Activated CD4-positive, alpha-beta T cell treated with anti-CD3 and anti-CD28 coated beads for 4 hours (primary cell): ENCODE results near the gene VEGFA.

Experiments used
- DNase-seq, 2 donors: peaks; one replicate each; pipeline ENCODE4 v3.0.0-alpha.2; 2020

Gene VEGFA

GRCh38 chr6:43826730-43827129 lies 56.7 kb downstream of the VEGFA start:
- DNase-seq: no peak

DNA sequence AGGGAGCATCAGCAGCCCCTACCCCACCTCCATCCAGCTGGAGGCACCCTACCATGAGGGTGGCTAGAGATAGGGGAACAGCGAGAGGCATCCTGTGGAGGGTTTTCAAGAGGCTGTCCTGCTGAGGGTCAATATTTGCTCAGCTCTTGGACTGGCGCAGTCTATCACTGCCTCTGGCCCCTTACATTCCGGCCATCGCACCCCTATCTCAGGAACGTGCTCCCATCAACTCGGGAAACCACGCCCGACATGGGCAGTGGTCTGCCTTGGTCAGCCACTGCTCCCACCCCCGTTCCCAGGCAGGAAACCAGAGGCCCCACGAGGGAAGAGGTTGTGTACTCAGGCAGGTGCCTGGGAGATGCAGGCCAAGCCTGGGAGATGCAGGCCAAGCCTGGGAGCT lies 57.9 kb downstream of the VEGFA start:
- no peak for DNase-seq

GRCh38 chr6:43828711-43829110 lies 58.7 kb downstream of the VEGFA start:
- no peak for DNase-seq

GRCh38 chr6:43829470-43829869 lies 59.5 kb downstream of the VEGFA start:
- no peak for DNase-seq

DNA sequence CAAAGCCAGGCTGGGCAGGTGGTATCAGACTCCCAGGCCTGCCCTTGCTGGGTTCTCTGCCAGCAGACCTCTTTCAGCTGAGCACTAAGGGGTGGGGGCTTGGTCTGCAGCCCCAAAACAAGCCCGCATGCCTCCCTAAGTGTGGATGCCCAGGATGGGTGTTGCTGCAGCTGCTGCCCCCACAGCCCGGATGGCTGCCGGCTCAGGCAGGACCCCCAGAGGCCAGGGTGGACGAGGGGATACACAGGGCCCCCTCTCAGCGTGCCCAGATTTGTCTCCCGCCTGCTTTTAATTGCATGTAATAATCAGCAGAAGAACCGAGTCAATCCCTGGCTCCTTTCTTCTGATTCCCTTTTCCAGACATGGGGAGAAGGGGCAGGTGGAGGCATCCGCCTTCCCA lies 60.8 kb downstream of the VEGFA start:
- no peak for DNase-seq

DNA sequence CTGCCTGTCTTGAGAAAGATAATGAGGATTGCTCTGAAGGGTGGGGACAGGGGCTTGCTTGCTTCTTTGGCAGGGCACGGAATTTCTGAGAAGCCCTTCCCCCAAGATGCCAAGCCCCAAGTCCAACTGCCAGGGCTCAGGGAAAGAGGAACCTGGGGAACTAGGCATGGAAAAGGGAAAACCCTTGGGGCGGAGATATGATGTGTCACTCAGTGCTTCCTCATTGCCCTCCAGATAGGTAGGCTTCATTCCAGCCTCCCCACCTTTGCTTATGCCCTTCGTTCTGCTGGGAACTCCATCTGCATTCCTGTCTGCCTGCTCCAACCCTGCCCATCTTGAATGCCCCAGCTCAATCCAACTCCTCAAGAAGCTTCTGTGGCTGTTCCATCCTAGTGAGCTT lies 61.2 kb downstream of the VEGFA start:
- no peak for DNase-seq

DNA sequence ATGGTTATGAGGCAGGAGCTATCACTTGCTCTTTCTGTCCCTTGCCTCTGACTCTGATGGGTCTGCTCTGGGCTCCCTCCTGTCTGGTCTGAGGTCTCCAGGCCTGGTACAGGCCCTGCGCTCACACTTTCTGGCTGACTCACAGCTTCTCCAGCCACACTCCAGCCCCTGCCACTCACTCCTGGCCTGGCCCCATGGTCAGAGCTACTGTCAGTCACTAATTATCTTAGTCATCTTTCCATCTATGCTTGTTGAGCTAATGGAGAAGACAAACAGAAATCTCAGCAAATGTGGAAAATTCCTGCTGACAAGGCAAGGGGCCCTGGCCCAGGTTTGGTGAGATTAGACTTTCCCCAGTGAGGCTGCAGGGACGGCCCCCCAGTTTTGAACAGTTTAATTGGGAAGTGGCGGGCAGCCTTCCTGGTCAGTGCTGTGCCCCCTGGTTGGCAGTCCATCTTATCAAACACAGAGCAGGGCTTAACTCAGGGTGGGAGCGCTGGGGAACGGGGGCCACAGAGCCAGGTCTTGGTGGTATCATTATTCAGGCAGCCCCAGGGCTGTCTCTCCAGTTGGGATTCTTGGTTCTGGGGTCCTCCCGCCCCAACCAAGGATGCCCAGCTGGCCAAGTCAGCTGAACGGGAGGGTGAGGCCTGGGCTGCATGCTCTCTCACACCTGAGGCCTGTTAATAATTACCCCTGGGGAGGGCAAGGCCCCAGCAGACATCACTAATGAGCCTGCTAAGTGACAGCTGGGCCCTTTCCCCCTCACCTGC lies 63.4 kb downstream of the VEGFA start:
- no peak for DNase-seq

DNA sequence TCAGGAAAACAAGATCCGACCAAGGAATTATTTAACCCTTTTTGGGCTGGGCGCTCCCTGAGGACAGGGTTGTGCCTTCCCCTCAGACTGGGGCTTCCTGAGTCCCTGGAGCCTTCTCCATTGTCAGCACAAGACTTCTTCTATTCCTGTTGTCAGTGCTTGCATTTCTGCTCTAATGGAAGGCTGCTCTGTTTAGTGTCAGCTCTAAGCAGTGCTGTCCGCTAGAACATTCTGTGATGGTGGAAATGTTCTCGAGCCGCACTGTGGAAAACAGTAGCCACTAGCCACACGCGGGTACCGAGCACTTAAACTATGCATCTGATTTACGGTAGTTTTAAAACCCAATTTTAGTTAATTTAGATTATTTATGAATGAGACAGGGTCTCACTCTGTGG lies 64.0 kb downstream of the VEGFA start:
- DNase-seq: no peak

- no peak for DNase-seq
Measured at GRCh38 chr6:43834528-43835155, 64.6 kb downstream of the VEGFA start.

- DNase-seq: no peak
Measured at GRCh38 chr6:43835872-43836419, 65.9 kb downstream of the VEGFA start.
